ENCODE measurements around the gene POU2F3.

DNA sequence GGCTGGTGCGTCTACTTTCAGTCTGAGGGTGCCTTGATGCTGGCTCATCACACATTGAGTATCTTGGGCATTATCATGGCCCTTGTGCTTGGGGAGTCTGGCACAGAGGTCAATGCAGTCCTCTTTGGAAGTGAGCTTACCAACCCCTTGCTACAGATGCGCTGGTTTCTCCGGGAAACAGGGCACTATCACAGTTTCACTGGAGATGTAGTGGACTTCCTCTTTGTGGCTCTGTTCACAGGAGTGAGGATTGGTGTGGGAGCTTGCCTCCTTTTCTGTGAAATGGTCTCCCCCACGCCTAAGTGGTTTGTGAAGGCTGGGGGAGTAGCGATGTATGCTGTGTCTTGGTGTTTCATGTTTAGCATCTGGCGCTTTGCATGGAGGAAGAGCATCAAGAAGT, 90.1 kb downstream of the POU2F3 start:
- TF ChIP-seq TAF1 (IDR thresholded peaks at IDR 0.05; ENCODE audit: low read depth) (no peak), EP300 (IDR thresholded peaks at IDR 0.05; ENCODE audit: borderline replicate concordance) (no peak), YY1 (IDR thresholded peaks at IDR 0.05; ENCODE audit: low read depth) (no peak), FOXM1 (IDR thresholded peaks at IDR 0.05; ENCODE audit: borderline replicate concordance, low read depth) (no peak), RAD21 (IDR thresholded peaks at IDR 0.05; ENCODE audit: low read depth) (no peak)
- TF ChIP-seq, protein P1, sequence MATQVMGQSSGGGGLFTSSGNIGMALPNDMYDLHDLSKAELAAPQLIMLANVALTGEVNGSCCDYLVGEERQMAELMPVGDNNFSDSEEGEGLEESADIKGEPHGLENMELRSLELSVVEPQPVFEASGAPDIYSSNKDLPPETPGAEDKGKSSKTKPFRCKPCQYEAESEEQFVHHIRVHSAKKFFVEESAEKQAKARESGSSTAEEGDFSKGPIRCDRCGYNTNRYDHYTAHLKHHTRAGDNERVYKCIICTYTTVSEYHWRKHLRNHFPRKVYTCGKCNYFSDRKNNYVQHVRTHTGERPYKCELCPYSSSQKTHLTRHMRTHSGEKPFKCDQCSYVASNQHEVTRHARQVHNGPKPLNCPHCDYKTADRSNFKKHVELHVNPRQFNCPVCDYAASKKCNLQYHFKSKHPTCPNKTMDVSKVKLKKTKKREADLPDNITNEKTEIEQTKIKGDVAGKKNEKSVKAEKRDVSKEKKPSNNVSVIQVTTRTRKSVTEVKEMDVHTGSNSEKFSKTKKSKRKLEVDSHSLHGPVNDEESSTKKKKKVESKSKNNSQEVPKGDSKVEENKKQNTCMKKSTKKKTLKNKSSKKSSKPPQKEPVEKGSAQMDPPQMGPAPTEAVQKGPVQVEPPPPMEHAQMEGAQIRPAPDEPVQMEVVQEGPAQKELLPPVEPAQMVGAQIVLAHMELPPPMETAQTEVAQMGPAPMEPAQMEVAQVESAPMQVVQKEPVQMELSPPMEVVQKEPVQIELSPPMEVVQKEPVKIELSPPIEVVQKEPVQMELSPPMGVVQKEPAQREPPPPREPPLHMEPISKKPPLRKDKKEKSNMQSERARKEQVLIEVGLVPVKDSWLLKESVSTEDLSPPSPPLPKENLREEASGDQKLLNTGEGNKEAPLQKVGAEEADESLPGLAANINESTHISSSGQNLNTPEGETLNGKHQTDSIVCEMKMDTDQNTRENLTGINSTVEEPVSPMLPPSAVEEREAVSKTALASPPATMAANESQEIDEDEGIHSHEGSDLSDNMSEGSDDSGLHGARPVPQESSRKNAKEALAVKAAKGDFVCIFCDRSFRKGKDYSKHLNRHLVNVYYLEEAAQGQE (IDR thresholded peaks at IDR 0.05; ENCODE audit: low read depth) = no peak
